K562 (cell line): ENCODE results near the gene HLCS. TPM values are rescaled to one million over a fixed set of nuclear protein-coding genes. Genes with fewer than 3 reads are reported as not detected.

ENCODE experiments used
- BRD4 ChIP-seq: fragments of 200-600 bp; sonication (generic); IDR thresholded peaks from 2 replicates; pipeline ENCODE4 v1.6.1; 2017; ENCODE audit warnings: inconsistent platforms
- CBX8 ChIP-seq: fragments of 200-600 bp; sonication (generic); IDR thresholded peaks from 2 replicates; pipeline ENCODE4 v1.6.1; 2012; ENCODE audit warnings: borderline replicate concordance, mixed run types, low read depth, mild to moderate bottlenecking, moderate library complexity, mixed read lengths, low read length, control low read depth, inconsistent platforms; ENCODE audit not compliant: poor library complexity, severe bottlenecking; ENCODE audit errors: extremely low read depth
- CREB3 ChIP-seq: fragments of 450-650 bp; conservative IDR thresholded peaks from 2 replicates; pipeline ENCODE4 v1.6.1; 2016; ENCODE audit warnings: missing genetic modification characterization, low read depth, mild to moderate bottlenecking, missing compliant biosample characterization, moderate library complexity
- DACH1 ChIP-seq: fragments of 450-650 bp; IDR thresholded peaks from 2 replicates; pipeline ENCODE4 v1.6.1; 2018; ENCODE audit not compliant: partially characterized antibody
- FOXM1 ChIP-seq, 2 experiments: fragments of 450-650 bp in 1 of 2; sonication (generic) in 1 of 2; formaldehyde crosslinking in 1 of 2; IDR thresholded peaks; 2 replicates each; pipeline versions ENCODE4 v1.6.1 to v1.9.0; 2017 to 2022; ENCODE audit warnings: low read depth in 2 of 2, mild to moderate bottlenecking in 2 of 2, missing genetic modification reagents in 1 of 2, moderate library complexity in 1 of 2
- FOXO4 ChIP-seq: fragments of 450-650 bp; formaldehyde crosslinking; IDR thresholded peaks from 2 replicates; pipeline ENCODE4 v1.4.0; 2020; ENCODE audit warnings: mild to moderate bottlenecking, moderate library complexity
- GTF2F1 ChIP-seq: IDR thresholded peaks from 2 replicates; pipeline ENCODE4 v1.6.1; 2011; ENCODE audit warnings: low read depth, low read length, improper control_type of control experiment
- KHSRP ChIP-seq: fragments of 450-650 bp; IDR thresholded peaks from 2 replicates; pipeline ENCODE4 v1.6.1; 2017
- KLF10 ChIP-seq: fragments of 250-450 bp; sonication (Bioruptor Pico); IDR thresholded peaks from 2 replicates; pipeline ENCODE4 v1.6.1; 2021; ENCODE audit warnings: matching md5 sums
- MEF2D ChIP-seq: conservative IDR thresholded peaks from 2 replicates; pipeline ENCODE4 v1.6.1; 2016; ENCODE audit warnings: low read depth, missing genetic modification characterization, missing compliant biosample characterization
- NFYB ChIP-seq: IDR thresholded peaks from 2 replicates; pipeline ENCODE4 v1.6.1; 2011; ENCODE audit warnings: mild to moderate bottlenecking, moderate library complexity; ENCODE audit not compliant: insufficient read length; ENCODE audit errors: extremely low read depth
- PPARD ChIP-seq: fragments of 250-450 bp; sonication (Bioruptor Pico); IDR thresholded peaks from 2 replicates; pipeline ENCODE4 v1.8.0; 2022; ENCODE audit warnings: inconsistent platforms, mild to moderate bottlenecking, moderate library complexity
- RBFOX2 ChIP-seq: fragments of 200-400 bp; formaldehyde crosslinking; IDR thresholded peaks from 2 replicates; pipeline ENCODE4 v1.6.1; 2017; ENCODE audit warnings: low read depth, mild to moderate bottlenecking, low read length, moderate library complexity
- RREB1 ChIP-seq: fragments of 250-450 bp; sonication (Bioruptor Pico); IDR thresholded peaks from 2 replicates; pipeline ENCODE4 v1.4.0; 2020
- SMAD1 ChIP-seq: fragments of 150-350 bp; IDR thresholded peaks from 2 replicates; pipeline ENCODE4 v1.6.1; 2014; ENCODE audit warnings: low read length, low read depth; ENCODE audit not compliant: partially characterized antibody
- SRSF1 ChIP-seq: fragments of 200-400 bp; formaldehyde crosslinking; IDR thresholded peaks from 2 replicates; pipeline ENCODE4 v1.6.1; 2017; ENCODE audit warnings: mild to moderate bottlenecking, low read depth, low read length, moderate library complexity
- SUPT5H ChIP-seq: fragments of 450-650 bp; IDR thresholded peaks from 2 replicates; pipeline ENCODE4 v1.6.1; 2016
- TFAP4 ChIP-seq: sonication (generic); formaldehyde crosslinking; IDR thresholded peaks from 2 replicates; pipeline ENCODE4 v1.8.0; 2022; ENCODE audit warnings: missing genetic modification reagents, mild to moderate bottlenecking, moderate library complexity, borderline replicate concordance
- XRCC5 ChIP-seq: fragments of 200-400 bp; formaldehyde crosslinking; IDR thresholded peaks from 2 replicates; pipeline ENCODE4 v1.6.1; 2017; ENCODE audit warnings: low read depth, mild to moderate bottlenecking, low read length
- polyA plus RNA-seq, 8 experiments: library from polyadenylated mRNA; depleted of rRNA in 4 of 8; stranded (reverse) in 5 of 8; unstranded in 3 of 8; fragments of >200 nt; fragmentation: Nextera tagmentation in 2 of 8; fragmentation: Illumina TruSeq in 1 of 8; extraction: Ambion mirVana in 2 of 8; extraction: Trizol in 1 of 8; gene quantifications; 2 replicates each; pipeline versions ENCODE4 v1.2.1 to v1.2.3, GENCODE V29; 2011 to 2014; ENCODE audit warnings: inconsistent platforms in 1 of 8, missing spikeins in 1 of 8
- total RNA-seq, 7 experiments: library from RNA; depleted of rRNA in 6 of 7; stranded (reverse); fragments of >200 nt in 6 of 7; fragmentation: Illumina TruSeq in 2 of 7; extraction: Trizol in 2 of 7; gene quantifications; 2 replicates each; pipeline versions ENCODE4 v1.2.1 to v1.2.3, GENCODE V29; 2011 to 2021; ENCODE audit warnings: low replicate concordance in 1 of 7

Gene HLCS
- total and polyA plus RNA-seq, 9 of the 15 experiments (the other 6 are each of a cell fraction or from before 2014, with no cell fraction given): 3.0 to 21.5 (median 17.1) TPM

GRCh38 chr21:36859744-36860501 is 106.5 kb downstream of the HLCS start (continued):
- TF ChIP-seq RREB1 (CRISPR knock-in tag) (no peak), CBX8 (no peak), KHSRP (no peak), GTF2F1 (no peak), FOXM1 (IDR thresholded peaks at IDR 0.05; ENCODE audit: low read depth) (no peak), FOXM1 (CRISPR knock-in tag; IDR thresholded peaks at IDR 0.05; ENCODE audit: low read depth) (no peak), NFYB (no peak), BRD4 (no peak), FOXO4 (CRISPR knock-in tag) (no peak), PPARD (CRISPR knock-in tag) (no peak), MEF2D (no peak), XRCC5 (no peak), KLF10 (CRISPR knock-in tag) (no peak), TFAP4 (CRISPR knock-in tag) (peak; percentile 29; the same call in 1 of the 2 replicates), CREB3 (tag) (no peak), SRSF1 (no peak), SMAD1 (no peak), DACH1 (no peak), RBFOX2 (peak; percentile 59; the same call in 1 of the 2 replicates), SUPT5H (peak; percentile 70)
